K562 (cell line): ENCODE results near the gene HSDL2. TPM values are rescaled to one million over a fixed set of nuclear protein-coding genes. Genes with fewer than 3 reads are reported as not detected.

Experiments used
- ATAC-seq: fragments of 200-7000 bp; cut with Tn5 transposase; 3 replicates; pipeline ENCODE4 v1.9.1; 2020; ENCODE audit warnings: moderate library complexity
- BruUV-seq: library from RNA; stranded (reverse); fragments of 400-500 nt; replicated peaks from 2 replicates; lab custom pipeline; 2021; lab: Mats Ljungman, UMichigan
- CTCF ChIA-PET: fragments of 300-600 bp; formaldehyde crosslinking; extraction: SDS; loops from one replicate; lab custom pipeline; 2021; ENCODE audit warnings: low intra/inter-chr PET ratio; lab: Yijun Ruan, JAX
- POLR2A ChIA-PET: fragments of 300-600, 350-650 bp; sonication (Branson Sonifier 250); formaldehyde crosslinking; extraction: SDS; loops from one replicate; lab custom pipeline; 2021; ENCODE audit warnings: antibody characterized with exemption, inconsistent platforms; lab: Yijun Ruan, JAX
- DNase-seq, 4 experiments: peaks; one replicate each; pipeline versions ENCODE4 v3.0.0 to v3.0.0-alpha.2; 2011 to 2018; ENCODE audit warnings: low spot score in 3 of 4, mixed read lengths in 3 of 4; ENCODE audit errors: extremely low read depth in 1 of 4
- FAIRE-seq: peaks from 2 replicates; lab custom pipeline; 2011; peaks lifted over from hg19 to GRCh38; lab: Jason Lieb, UNC
- H2AFZ ChIP-seq: 2 replicates; pipeline ENCODE4 v1.6.0; 2011; ENCODE audit warnings: low read depth, low read length, control low read depth, inconsistent platforms
- H3K27ac ChIP-seq: fragments of 200-600 bp; 3 replicates; pipeline ENCODE4 v1.8.0; 2011; ENCODE audit warnings: low read depth, mild to moderate bottlenecking, control low read depth, inconsistent platforms, low read length, moderate library complexity, mixed read lengths; ENCODE audit errors: extremely low read depth
- H3K27me3 ChIP-seq, 2 experiments: fragments of 300-600 bp in 1 of 2; 2 replicates in 1 of 2; 3 replicates in 1 of 2; pipeline versions ENCODE4 v1.6.0 to v1.8.0; 2011; ENCODE audit warnings: inconsistent platforms in 2 of 2, low read length in 2 of 2, mild to moderate bottlenecking in 1 of 2, mixed read lengths in 1 of 2, moderate library complexity in 1 of 2; ENCODE audit not compliant: control insufficient read depth in 2 of 2, insufficient read depth in 2 of 2
- H3K36me3 ChIP-seq: fragments of 300-600 bp; 3 replicates; pipeline ENCODE4 v1.8.0; 2011; ENCODE audit warnings: mild to moderate bottlenecking, low read length, inconsistent platforms; ENCODE audit not compliant: control insufficient read depth, insufficient read depth
- H3K4me1 ChIP-seq, 2 experiments: fragments of 200-600 bp in 1 of 2; replicated peaks in 1 of 2; 2 replicates in 1 of 2; 3 replicates in 1 of 2; pipeline versions ENCODE4 v1.5.1 to v1.8.0; 2011; ENCODE audit warnings: inconsistent platforms in 2 of 2, low read length in 2 of 2, mild to moderate bottlenecking in 1 of 2, mixed read lengths in 1 of 2, moderate library complexity in 1 of 2; ENCODE audit not compliant: control insufficient read depth in 2 of 2, insufficient read depth in 2 of 2
- H3K4me2 ChIP-seq: 2 replicates; pipeline ENCODE4 v1.6.1; 2011; ENCODE audit warnings: low read length, control low read depth, inconsistent platforms, mixed read lengths; ENCODE audit not compliant: insufficient read depth
- H3K4me3 ChIP-seq: fragments of 200-600 bp; sonication (generic), shearing (Covaris generic); 2 replicates; pipeline ENCODE4 v1.5.1; 2016; ENCODE audit warnings: control low read depth, inconsistent platforms
- H3K79me2 ChIP-seq: fragments of 200-600 bp; 3 replicates; pipeline ENCODE4 v1.8.0; 2011; ENCODE audit warnings: low read length, inconsistent platforms; ENCODE audit not compliant: control insufficient read depth, insufficient read depth
- H3K9ac ChIP-seq, 2 experiments: 2 replicates each; pipeline versions ENCODE4 v1.6.0 to v1.6.1; 2011; ENCODE audit warnings: low read depth in 2 of 2, low read length in 2 of 2, control low read depth in 1 of 2, inconsistent platforms in 1 of 2, mild to moderate bottlenecking in 1 of 2, mixed read lengths in 1 of 2; ENCODE audit not compliant: insufficient read depth in 1 of 2
- H3K9me1 ChIP-seq: one replicate; pipeline ENCODE4 v1.6.0; 2011; ENCODE audit warnings: inconsistent platforms, mild to moderate bottlenecking, low read length, moderate library complexity; ENCODE audit not compliant: control insufficient read depth, insufficient read depth
- H3K9me3 ChIP-seq: replicated peaks from 2 replicates; pipeline ENCODE4 v1.5.1; 2011; ENCODE audit warnings: low read depth, low read length, inconsistent platforms; ENCODE audit not compliant: control insufficient read depth, insufficient read depth
- H4K20me1 ChIP-seq: replicated peaks from 2 replicates; pipeline ENCODE4 v1.6.1; 2011; ENCODE audit warnings: low read length, inconsistent platforms, mixed read lengths; ENCODE audit not compliant: control insufficient read depth, insufficient read depth
- CBX3 ChIP-seq, 2 experiments: IDR thresholded peaks; 1 replicate in 1 of 2; 2 replicates in 1 of 2; pipeline ENCODE4 v1.6.1; 2012; ENCODE audit warnings: inconsistent platforms in 2 of 2, low read length in 2 of 2, borderline replicate concordance in 1 of 2, control low read depth in 1 of 2
- CREBBP ChIP-seq: IDR thresholded peaks from one replicate; pipeline ENCODE4 v1.6.1; 2012; ENCODE audit warnings: low read depth, mild to moderate bottlenecking, control low read depth, inconsistent platforms, low read length
- FIP1L1 ChIP-seq: fragments of 200-400 bp; formaldehyde crosslinking; IDR thresholded peaks from 2 replicates; pipeline ENCODE4 v1.6.1; 2018; ENCODE audit warnings: mild to moderate bottlenecking, low read depth, low read length; ENCODE audit not compliant: poor library complexity, severe bottlenecking
- FOXJ2 ChIP-seq: fragments of 200-800 bp; sonication (Bioruptor generic); IDR thresholded peaks from 2 replicates; pipeline ENCODE4 v1.6.1; 2016; ENCODE audit warnings: missing genetic modification characterization, missing compliant biosample characterization
- GTF2E2 ChIP-seq: fragments of 200-800 bp; sonication (Bioruptor generic); IDR thresholded peaks from 2 replicates; pipeline ENCODE4 v1.6.1; 2016; ENCODE audit warnings: missing genetic modification characterization, missing compliant biosample characterization
- SREBF2 ChIP-seq: sonication (generic); formaldehyde crosslinking; IDR thresholded peaks from 2 replicates; pipeline ENCODE4 v1.4.0; 2020; ENCODE audit warnings: mild to moderate bottlenecking, missing genetic modification reagents
- SRSF1 ChIP-seq: fragments of 200-400 bp; formaldehyde crosslinking; IDR thresholded peaks from 2 replicates; pipeline ENCODE4 v1.6.1; 2017; ENCODE audit warnings: mild to moderate bottlenecking, low read depth, low read length, moderate library complexity
- TRIM25 ChIP-seq: fragments of 450-650 bp; IDR thresholded peaks from 2 replicates; pipeline ENCODE4 v1.7.0; 2016; ENCODE audit warnings: borderline replicate concordance
- TSHZ1 ChIP-seq: fragments of 250-450 bp; sonication (Bioruptor Pico); IDR thresholded peaks from 2 replicates; pipeline ENCODE4 v1.4.0; 2020; ENCODE audit warnings: mild to moderate bottlenecking, moderate library complexity
- ZBTB43 ChIP-seq: sonication (generic); formaldehyde crosslinking; IDR thresholded peaks from 2 replicates; pipeline ENCODE4 v1.8.0; 2023; ENCODE audit warnings: mild to moderate bottlenecking, missing genetic modification reagents
- ZKSCAN8 ChIP-seq: fragments of 200-800 bp; sonication (Bioruptor generic); IDR thresholded peaks from 2 replicates; pipeline ENCODE4 v1.6.1; 2016; ENCODE audit warnings: missing genetic modification characterization, missing compliant biosample characterization
- ZNF76 ChIP-seq: fragments of 250-450 bp; sonication (Bioruptor Pico); IDR thresholded peaks from 2 replicates; pipeline ENCODE4 v1.4.0; 2020; ENCODE audit warnings: mild to moderate bottlenecking, moderate library complexity, borderline replicate concordance
- WGBS: fragments of 100-300 bp; shearing (Covaris generic); methylation state at CpG from one replicate; pipeline ENCODE4 v1.1.6; 2016; ENCODE audit warnings: low coverage, mixed read lengths; ENCODE audit not compliant: insufficient coverage; ENCODE audit errors: missing lambda C conversion rate; 5-methylcytosine and 5-hydroxymethylcytosine counted together
- in situ Hi-C: fragments of 300-500 bp; cut with MboI; formaldehyde crosslinking; loops from 4 replicates; pipeline ENCODE4 v1.15.0; 2018; ENCODE audit warnings: inconsistent platforms, mixed read lengths
- intact Hi-C: fragments of 100-400 bp; cut with micrococcal nuclease; formaldehyde crosslinking; loops from 2 replicates; pipeline ENCODE4 v1.14.2; 2022
- polyA plus RNA-seq, 8 experiments: library from polyadenylated mRNA; depleted of rRNA in 4 of 8; stranded (reverse) in 5 of 8; unstranded in 3 of 8; fragments of >200 nt; fragmentation: Nextera tagmentation in 2 of 8; fragmentation: Illumina TruSeq in 1 of 8; extraction: Ambion mirVana in 2 of 8; extraction: Trizol in 1 of 8; gene quantifications; 2 replicates each; pipeline versions ENCODE4 v1.2.1 to v1.2.3, GENCODE V29; 2011 to 2014; ENCODE audit warnings: inconsistent platforms in 1 of 8, missing spikeins in 1 of 8
- total RNA-seq, 7 experiments: library from RNA; depleted of rRNA in 6 of 7; stranded (reverse); fragments of >200 nt in 6 of 7; fragmentation: Illumina TruSeq in 2 of 7; extraction: Trizol in 2 of 7; gene quantifications; 2 replicates each; pipeline versions ENCODE4 v1.2.1 to v1.2.3, GENCODE V29; 2011 to 2021; ENCODE audit warnings: low replicate concordance in 1 of 7

Gene HSDL2
- total and polyA plus RNA-seq, 9 of the 15 experiments (the other 6 are each of a cell fraction or from before 2014, with no cell fraction given): 22.8 to 74.1 (median 35.6) TPM

- FAIRE-seq (no peak), ATAC-seq (no peak), DNase-seq (no peak)
- H3K9me1 ChIP-seq: no peaks in the 10 kb centered on the region
- H3K36me3 ChIP-seq: no peaks in the 10 kb centered on the region; the same call in 2 of the 3 replicates
- intact Hi-C loops (loop anchor here (10.0 kb wide), 1 partner anchor 208 kb away; the partner anchor contains the start of gene INIP), in situ Hi-C loops (no loop called here)
- 73% methylated on average over 2 of the region's 2 CpGs for WGBS
- peaks cover 86% of the 10 kb centered on the region for H3K79me2 ChIP-seq
- no peak overlapping the region for H3K9ac ChIP-seq
- no TSS peak for BruUV-seq
- H4K20me1 ChIP-seq: no peaks in the 10 kb centered on the region; the same call in 1 of the 2 replicates
- H3K4me1 ChIP-seq: peaks cover 9 to 15% of the 10 kb centered on the region in 2 experiments
- H2AFZ ChIP-seq: no peak overlapping the region
- H3K4me2 ChIP-seq: no peak overlapping the region
- no peak overlapping the region for H3K27ac ChIP-seq
- ChIA-PET POLR2A (interaction anchor here (0.9 to 1.5 kb wide), 4 partner anchors 10 to 20 kb away, joined by 3 to 5 read pairs (median 5); partner anchors contain the start of gene KIAA1958), CTCF (no interaction called here)
- no peaks in the 10 kb centered on the region for H3K27me3 ChIP-seq
- H3K4me3 ChIP-seq: no peak overlapping the region
- TF ChIP-seq ZNF76 (CRISPR knock-in tag): no peak
- TF ChIP-seq SRSF1: no peak
- TF ChIP-seq SREBF2 (CRISPR knock-in tag): no peak
- TF ChIP-seq TSHZ1 (CRISPR knock-in tag): no peak
- no peak for TF ChIP-seq FIP1L1
- TF ChIP-seq GTF2E2 (tag): no peak
- TF ChIP-seq TRIM25: no peak
- no peak for TF ChIP-seq CBX3 (IDR thresholded peaks at IDR 0.05; ENCODE audit: borderline replicate concordance in 1 of 2, low read length in 2 of 2)
- no peak for TF ChIP-seq ZKSCAN8
- no peak for TF ChIP-seq FOXJ2 (tag)
- no peak for TF ChIP-seq CREBBP
- TF ChIP-seq ZBTB43: no peak
- no peaks in the 10 kb centered on the region for H3K9me3 ChIP-seq
Observed at GRCh38 chr9:112506571-112506970, 126.7 kb downstream of the HSDL2 start.
